H9 (cell line): Measurements from ENCODE around the gene MBLAC2. TPM values are rescaled to one million over a fixed set of nuclear protein-coding genes. Genes with fewer than 3 reads are reported as not detected.

Experiments used
- DNase-seq: peaks from one replicate; pipeline ENCODE4 v3.0.0-alpha.2; 2017
- H2AFZ ChIP-seq: one replicate; pipeline ENCODE4 v1.6.1; 2013; ENCODE audit warnings: mild to moderate bottlenecking, low read length, control low read depth, moderate library complexity
- H2AK5ac ChIP-seq: 2 replicates; pipeline ENCODE4 v1.6.1; 2013; ENCODE audit warnings: low read length, control low read depth, mixed read lengths; ENCODE audit not compliant: insufficient read length
- H2BK120ac ChIP-seq: one replicate; pipeline ENCODE4 v1.6.1; 2013; ENCODE audit warnings: low read depth, mild to moderate bottlenecking, low read length, control low read depth, inconsistent platforms; ENCODE audit not compliant: poor library complexity, severe bottlenecking
- H2BK12ac ChIP-seq: 2 replicates; pipeline ENCODE4 v1.6.1; 2013; ENCODE audit warnings: low read length, control low read depth, mixed read lengths, low read depth; ENCODE audit not compliant: insufficient read length
- H2BK15ac ChIP-seq: 2 replicates; pipeline ENCODE4 v1.6.1; 2013; ENCODE audit warnings: low read depth, low read length, control low read depth
- H2BK20ac ChIP-seq: one replicate; pipeline ENCODE4 v1.6.1; 2013; ENCODE audit warnings: low read depth, mild to moderate bottlenecking, low read length, control low read depth, inconsistent platforms; ENCODE audit not compliant: poor library complexity, severe bottlenecking
- H2BK5ac ChIP-seq: 2 replicates; pipeline ENCODE4 v1.6.1; 2013; ENCODE audit warnings: low read length, control low read depth, mixed read lengths; ENCODE audit not compliant: insufficient read length
- H3K14ac ChIP-seq: 2 replicates; pipeline ENCODE4 v1.6.1; 2013; ENCODE audit warnings: low read length, control low read depth; ENCODE audit not compliant: insufficient read depth
- H3K18ac ChIP-seq: 2 replicates; pipeline ENCODE4 v1.6.1; 2013; ENCODE audit warnings: low read depth, mild to moderate bottlenecking, mixed read lengths, low read length, control low read depth; ENCODE audit not compliant: insufficient read length
- H3K23ac ChIP-seq: 2 replicates; pipeline ENCODE4 v1.6.1; 2013; ENCODE audit warnings: low read length, control low read depth, mixed read lengths, low read depth; ENCODE audit not compliant: insufficient read length
- H3K23me2 ChIP-seq: 2 replicates; pipeline ENCODE4 v1.6.1; 2013; ENCODE audit warnings: low read depth, mild to moderate bottlenecking, mixed read lengths, low read length, control low read depth; ENCODE audit not compliant: insufficient read length, poor library complexity, severe bottlenecking
- H3K27ac ChIP-seq: 2 replicates; pipeline ENCODE4 v1.5.1; 2013; ENCODE audit warnings: low read length, control low read depth, mixed read lengths, low read depth; ENCODE audit not compliant: insufficient read length
- H3K27me3 ChIP-seq: 2 replicates; pipeline ENCODE4 v1.6.1; 2013; ENCODE audit warnings: low read length, control low read depth, inconsistent platforms; ENCODE audit not compliant: insufficient read depth
- H3K4ac ChIP-seq: 2 replicates; pipeline ENCODE4 v1.6.1; 2013; ENCODE audit warnings: low read depth, mild to moderate bottlenecking, control low read depth, inconsistent platforms, low read length, moderate library complexity
- H3K4me1 ChIP-seq: 2 replicates; pipeline ENCODE4 v1.6.1; 2013; ENCODE audit warnings: low read length, control low read depth, inconsistent platforms; ENCODE audit not compliant: insufficient read depth
- H3K4me2 ChIP-seq: 2 replicates; pipeline ENCODE4 v1.6.1; 2013; ENCODE audit warnings: low read length, control low read depth, mixed read lengths; ENCODE audit not compliant: insufficient read length, insufficient read depth
- H3K56ac ChIP-seq: 2 replicates; pipeline ENCODE4 v1.6.1; 2013; ENCODE audit warnings: low read depth, mild to moderate bottlenecking, mixed read lengths, low read length, control low read depth; ENCODE audit not compliant: insufficient read length
- H3K79me1 ChIP-seq: 2 replicates; pipeline ENCODE4 v1.6.1; 2013; ENCODE audit warnings: low read depth, mild to moderate bottlenecking, moderate library complexity, low read length, control low read depth, inconsistent platforms; ENCODE audit not compliant: insufficient read depth, poor library complexity, severe bottlenecking
- H3K79me2 ChIP-seq: 2 replicates; pipeline ENCODE4 v1.6.1; 2013; ENCODE audit warnings: low read length, control low read depth, inconsistent platforms; ENCODE audit not compliant: insufficient read depth
- H3K9ac ChIP-seq: 2 replicates; pipeline ENCODE4 v1.6.1; 2013; ENCODE audit warnings: low read length, control low read depth, mixed read lengths; ENCODE audit not compliant: insufficient read length; ENCODE audit errors: extremely low read depth
- H3K9me3 ChIP-seq: one replicate; pipeline ENCODE4 v1.6.1; 2013; ENCODE audit warnings: low read depth, low read length, inconsistent platforms; ENCODE audit not compliant: control insufficient read depth
- H3T11ph ChIP-seq: one replicate; pipeline ENCODE4 v1.6.1; 2013; ENCODE audit warnings: mild to moderate bottlenecking, low read length, control low read depth, inconsistent platforms
- H4K20me1 ChIP-seq: one replicate; pipeline ENCODE4 v1.6.1; 2013; ENCODE audit not compliant: control insufficient read depth, insufficient read length, insufficient read depth
- H4K5ac ChIP-seq: 2 replicates; pipeline ENCODE4 v1.6.1; 2013; ENCODE audit warnings: low read depth, mild to moderate bottlenecking, mixed read lengths, low read length, control low read depth; ENCODE audit not compliant: insufficient read length
- H4K8ac ChIP-seq: replicated peaks from 2 replicates; pipeline ENCODE4 v1.6.1; 2013; ENCODE audit warnings: low read length, control low read depth, mixed read lengths, low read depth; ENCODE audit not compliant: insufficient read length
- H4K91ac ChIP-seq: 2 replicates; pipeline ENCODE4 v1.6.1; 2013; ENCODE audit warnings: low read depth, mild to moderate bottlenecking, moderate library complexity, mixed read lengths, low read length, control low read depth; ENCODE audit not compliant: insufficient read length
- H3K27ac Mint-ChIP-seq, 3 experiments: 2 replicates in 2 of 3; 3 replicates in 1 of 3; pipeline ENCODE4 v1.8.0; 2020 to 2021; ENCODE audit warnings: mixed read lengths in 3 of 3, mild to moderate bottlenecking in 1 of 3, moderate library complexity in 1 of 3
- H3K27me3 Mint-ChIP-seq: 2 replicates; pipeline ENCODE4 v1.8.0; 2021; ENCODE audit warnings: low read depth, mild to moderate bottlenecking, moderate library complexity, mixed read lengths
- H3K36me3 Mint-ChIP-seq, 3 experiments: 2 replicates in 2 of 3; 3 replicates in 1 of 3; pipeline ENCODE4 v1.8.0; 2020 to 2021; ENCODE audit warnings: low read depth in 3 of 3, mixed read lengths in 3 of 3; ENCODE audit not compliant: insufficient read depth in 1 of 3
- H3K4me1 Mint-ChIP-seq, 2 experiments: 2 replicates each; pipeline ENCODE4 v1.8.0; 2020; ENCODE audit warnings: mixed read lengths in 2 of 2
- H3K4me3 Mint-ChIP-seq, 2 experiments: 2 replicates in 1 of 2; 3 replicates in 1 of 2; pipeline ENCODE4 v1.8.0; 2020 to 2021; ENCODE audit warnings: mild to moderate bottlenecking in 2 of 2, mixed read lengths in 2 of 2, moderate library complexity in 1 of 2
- H3K9me3 Mint-ChIP-seq, 2 experiments: 2 replicates in 1 of 2; 3 replicates in 1 of 2; pipeline ENCODE4 v1.8.0; 2020; ENCODE audit warnings: mild to moderate bottlenecking in 2 of 2, mixed read lengths in 2 of 2, moderate library complexity in 1 of 2
- WGBS: extraction: QIAGEN DNeasy Blood & Tissue Kit; methylation state at CpG from one replicate; pipeline ENCODE4 v1.1.7; 2013; ENCODE audit warnings: missing lambda C conversion rate, low lambda C conversion rate, mixed read lengths; ENCODE audit not compliant: insufficient read length; ENCODE audit errors: extremely low coverage; 5-methylcytosine and 5-hydroxymethylcytosine counted together
- total RNA-seq: library from RNA; stranded (reverse); gene quantifications from 2 replicates; pipeline ENCODE4 v1.2.1, GENCODE V29; 2021
- TF ChIP-seq, protein P1 (sequence below): fragments of 200-600 bp; sonication (generic); conservative IDR thresholded peaks from 3 replicates; pipeline ENCODE4 v1.8.0; 2021; ENCODE audit warnings: antibody characterized with exemption, mild to moderate bottlenecking

Gene MBLAC2
- total RNA-seq, 1 experiment from 2014 or later: 4.9 TPM

DNA sequence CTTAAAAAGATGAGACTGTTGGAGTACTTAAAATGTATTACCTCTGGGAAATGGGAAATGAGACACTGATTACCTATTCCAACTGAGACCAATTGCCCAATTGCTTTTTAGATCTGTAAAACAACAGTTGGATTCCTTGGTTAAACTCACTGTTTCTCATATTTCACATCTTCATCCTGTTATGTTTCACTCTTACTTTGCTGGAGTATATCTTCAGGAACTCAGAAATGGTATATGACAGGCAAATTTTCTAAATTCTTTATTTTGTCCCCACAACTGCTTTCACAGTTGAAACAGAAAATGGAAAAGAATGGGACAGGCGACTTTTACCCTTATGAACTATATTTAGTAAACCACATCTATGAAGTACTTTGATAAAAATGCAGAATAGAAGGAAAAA lies 56.4 kb downstream of the MBLAC2 start:
- Mint-ChIP-seq H3K4me3 (no peak overlapping the region), H3K9me3 (no peaks in the 10 kb centered on the region; a peak in 1 of 5 replicates), H3K27ac (no peak overlapping the region), H3K27me3 (no peaks in the 10 kb centered on the region), H3K4me1 (peaks cover 3 to 7% of the 10 kb centered on the region in 2 experiments), H3K36me3 (peaks cover 0 to 6% (median 0%) of the 10 kb centered on the region in 3 experiments; a peak in 2 of 7 replicates)
- Histone ChIP-seq H2AFZ (no peak overlapping the region), H3K79me1 (no peaks in the 10 kb centered on the region), H4K5ac (no peak overlapping the region), H2BK15ac (no peak overlapping the region), H3K4ac (no peak overlapping the region), H3K4me2 (no peak overlapping the region), H2BK20ac (no peak overlapping the region), H2BK5ac (no peak overlapping the region), H3K27me3 (no peaks in the 10 kb centered on the region), H3K4me1 (no peaks in the 10 kb centered on the region), H3K18ac (no peak overlapping the region), H4K20me1 (no peaks in the 10 kb centered on the region), H3K9me3 (no peaks in the 10 kb centered on the region), H3K14ac (no peak overlapping the region), H3K79me2 (no peaks in the 10 kb centered on the region), H4K91ac (no peak overlapping the region), H3K9ac (no peak overlapping the region), H2BK12ac (no peak overlapping the region), H2BK120ac (no peak overlapping the region), H4K8ac (no peak overlapping the region), H3K56ac (no peak overlapping the region), H3K23me2 (no peaks in the 10 kb centered on the region), H2AK5ac (no peak overlapping the region), H3K27ac (no peak overlapping the region), H3T11ph (no peak overlapping the region), H3K23ac (no peak overlapping the region)
- WGBS: no CpG with 5 or more reads among the region's 1 CpG
- TF ChIP-seq, protein P1, sequence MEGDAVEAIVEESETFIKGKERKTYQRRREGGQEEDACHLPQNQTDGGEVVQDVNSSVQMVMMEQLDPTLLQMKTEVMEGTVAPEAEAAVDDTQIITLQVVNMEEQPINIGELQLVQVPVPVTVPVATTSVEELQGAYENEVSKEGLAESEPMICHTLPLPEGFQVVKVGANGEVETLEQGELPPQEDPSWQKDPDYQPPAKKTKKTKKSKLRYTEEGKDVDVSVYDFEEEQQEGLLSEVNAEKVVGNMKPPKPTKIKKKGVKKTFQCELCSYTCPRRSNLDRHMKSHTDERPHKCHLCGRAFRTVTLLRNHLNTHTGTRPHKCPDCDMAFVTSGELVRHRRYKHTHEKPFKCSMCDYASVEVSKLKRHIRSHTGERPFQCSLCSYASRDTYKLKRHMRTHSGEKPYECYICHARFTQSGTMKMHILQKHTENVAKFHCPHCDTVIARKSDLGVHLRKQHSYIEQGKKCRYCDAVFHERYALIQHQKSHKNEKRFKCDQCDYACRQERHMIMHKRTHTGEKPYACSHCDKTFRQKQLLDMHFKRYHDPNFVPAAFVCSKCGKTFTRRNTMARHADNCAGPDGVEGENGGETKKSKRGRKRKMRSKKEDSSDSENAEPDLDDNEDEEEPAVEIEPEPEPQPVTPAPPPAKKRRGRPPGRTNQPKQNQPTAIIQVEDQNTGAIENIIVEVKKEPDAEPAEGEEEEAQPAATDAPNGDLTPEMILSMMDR: no peak
- no peak for DNase-seq
